Neural progenitor cell (in vitro differentiated cells): ENCODE results near the gene TENM3. TPM values are rescaled to one million over a fixed set of nuclear protein-coding genes. Genes with fewer than 3 reads are reported as not detected.
A peak's percentile ranks its signal among the peaks of the same experiment; 100 is the strongest.

ENCODE experiments used
- DNase-seq: peaks from one replicate; pipeline ENCODE4 v3.0.0-alpha.2; 2016; ENCODE audit warnings: low spot score
- H2AFZ ChIP-seq: fragments of 200-600 bp; sonication (generic); replicated peaks from 2 replicates; pipeline ENCODE4 v1.6.1; 2016; ENCODE audit warnings: antibody characterized with exemption
- H3F3A ChIP-seq: fragments of 200-600 bp; sonication (generic); 2 replicates; pipeline ENCODE4 v1.6.1; 2016; ENCODE audit warnings: antibody characterized with exemption, low read depth
- H3K27ac ChIP-seq: fragments of 200-600 bp; sonication (generic); 2 replicates; pipeline ENCODE4 v1.5.1; 2016; ENCODE audit warnings: mild to moderate bottlenecking
- H3K27me3 ChIP-seq: fragments of 200-600 bp; sonication (generic); 2 replicates; pipeline ENCODE4 v1.6.1; 2016; ENCODE audit warnings: mild to moderate bottlenecking, moderate library complexity
- H3K36me3 ChIP-seq: fragments of 200-600 bp; sonication (generic); 2 replicates; pipeline ENCODE4 v1.5.1; 2016
- H3K4me1 ChIP-seq: fragments of 200-600 bp; sonication (generic); 2 replicates; pipeline ENCODE4 v1.6.1; 2016; ENCODE audit warnings: mixed run types
- H3K4me2 ChIP-seq: fragments of 200-600 bp; sonication (generic); 2 replicates; pipeline ENCODE4 v1.6.1; 2016
- H3K4me3 ChIP-seq: fragments of 200-600 bp; sonication (generic); 2 replicates; pipeline ENCODE4 v1.5.1; 2016
- H3K79me2 ChIP-seq: fragments of 200-600 bp; sonication (generic); 2 replicates; pipeline ENCODE4 v1.6.1; 2016; ENCODE audit warnings: low read depth
- H3K9ac ChIP-seq: fragments of 200-600 bp; sonication (generic); 2 replicates; pipeline ENCODE4 v1.6.1; 2016
- H3K9me3 ChIP-seq: fragments of 200-600 bp; sonication (generic); 2 replicates; pipeline ENCODE4 v1.5.1; 2016; ENCODE audit warnings: low read depth
- H4K20me1 ChIP-seq: fragments of 200-600 bp; sonication (generic); 2 replicates; pipeline ENCODE4 v1.6.1; 2016; ENCODE audit warnings: low read depth
- H3K27ac Mint-ChIP-seq: 3 replicates; pipeline ENCODE4 v1.8.0; 2021; ENCODE audit warnings: mixed read lengths
- H3K27me3 Mint-ChIP-seq: 2 replicates; pipeline ENCODE4 v1.8.0; 2022; ENCODE audit warnings: low read depth, mild to moderate bottlenecking, inconsistent platforms, moderate library complexity, mixed read lengths; ENCODE audit not compliant: insufficient read depth
- H3K36me3 Mint-ChIP-seq: 3 replicates; pipeline ENCODE4 v1.8.0; 2021; ENCODE audit warnings: mixed read lengths
- H3K4me1 Mint-ChIP-seq: 3 replicates; pipeline ENCODE4 v1.8.0; 2021; ENCODE audit warnings: mixed read lengths
- H3K4me3 Mint-ChIP-seq: 3 replicates; pipeline ENCODE4 v1.8.0; 2021; ENCODE audit warnings: mild to moderate bottlenecking, moderate library complexity, mixed read lengths
- H3K9me3 Mint-ChIP-seq: 3 replicates; pipeline ENCODE4 v1.8.0; 2020; ENCODE audit warnings: mixed read lengths
- EZH2 ChIP-seq: fragments of 200-600 bp; sonication (generic); IDR thresholded peaks from 2 replicates; pipeline ENCODE4 v1.6.1; 2017; ENCODE audit warnings: antibody characterized with exemption, mild to moderate bottlenecking, moderate library complexity
- EZH2phosphoT487 ChIP-seq: fragments of 200-600 bp; sonication (generic); IDR thresholded peaks from 2 replicates; pipeline ENCODE4 v1.6.1; 2017; ENCODE audit warnings: antibody characterized with exemption
- total RNA-seq: library from RNA; depleted of rRNA; stranded (reverse); fragments of >200 nt; gene quantifications from 2 replicates; pipeline ENCODE4 v1.2.3, GENCODE V29; 2015; ENCODE audit warnings: low replicate concordance
- TF ChIP-seq, protein P1 (sequence below): fragments of 200-600 bp; sonication (generic); IDR thresholded peaks from 2 replicates; pipeline ENCODE4 v1.5.1; 2017; ENCODE audit warnings: antibody characterized with exemption, mild to moderate bottlenecking

Gene TENM3
- total RNA-seq, 1 donor from 2014 or later = 78.7 TPM

- Mint-ChIP-seq H3K9me3 (no peaks in the 10 kb centered on the region), H3K27me3 (peaks cover 2% of the 10 kb centered on the region), H3K4me1 (peaks cover 26% of the 10 kb centered on the region), H3K36me3 (peaks cover 43% of the 10 kb centered on the region), H3K27ac (no peak overlapping the region), H3K4me3 (no peak overlapping the region)
- Histone ChIP-seq H2AFZ (no peak overlapping the region), H3K79me2 (peaks cover 56% of the 10 kb centered on the region), H3K4me1 (peaks cover 47% of the 10 kb centered on the region), H3K36me3 (no peaks in the 10 kb centered on the region), H3K4me3 (no peak overlapping the region), H4K20me1 (no peaks in the 10 kb centered on the region), H3K27me3 (no peaks in the 10 kb centered on the region), H3K27ac (peak overlapping the region; percentile 18), H3K4me2 (no peak overlapping the region), H3K9me3 (no peaks in the 10 kb centered on the region), H3F3A (peaks cover 19% of the 10 kb centered on the region), H3K9ac (no peak overlapping the region)
- TF ChIP-seq, protein P1, sequence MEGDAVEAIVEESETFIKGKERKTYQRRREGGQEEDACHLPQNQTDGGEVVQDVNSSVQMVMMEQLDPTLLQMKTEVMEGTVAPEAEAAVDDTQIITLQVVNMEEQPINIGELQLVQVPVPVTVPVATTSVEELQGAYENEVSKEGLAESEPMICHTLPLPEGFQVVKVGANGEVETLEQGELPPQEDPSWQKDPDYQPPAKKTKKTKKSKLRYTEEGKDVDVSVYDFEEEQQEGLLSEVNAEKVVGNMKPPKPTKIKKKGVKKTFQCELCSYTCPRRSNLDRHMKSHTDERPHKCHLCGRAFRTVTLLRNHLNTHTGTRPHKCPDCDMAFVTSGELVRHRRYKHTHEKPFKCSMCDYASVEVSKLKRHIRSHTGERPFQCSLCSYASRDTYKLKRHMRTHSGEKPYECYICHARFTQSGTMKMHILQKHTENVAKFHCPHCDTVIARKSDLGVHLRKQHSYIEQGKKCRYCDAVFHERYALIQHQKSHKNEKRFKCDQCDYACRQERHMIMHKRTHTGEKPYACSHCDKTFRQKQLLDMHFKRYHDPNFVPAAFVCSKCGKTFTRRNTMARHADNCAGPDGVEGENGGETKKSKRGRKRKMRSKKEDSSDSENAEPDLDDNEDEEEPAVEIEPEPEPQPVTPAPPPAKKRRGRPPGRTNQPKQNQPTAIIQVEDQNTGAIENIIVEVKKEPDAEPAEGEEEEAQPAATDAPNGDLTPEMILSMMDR = no peak
- TF ChIP-seq EZH2 = no peak
- no peak for TF ChIP-seq EZH2phosphoT487
- no peak for DNase-seq
These were observed 321.6 kb downstream of the TENM3 start for GRCh38 chr4:182564724-182565369.

GRCh38 chr4:182567119-182567518 lies 323.9 kb downstream of the TENM3 start:
- Histone ChIP-seq H3K79me2 (peaks cover 49% of the 10 kb centered on the region), H3K4me2 (no peak overlapping the region), H2AFZ (no peak overlapping the region), H3K4me1 (peaks cover 26% of the 10 kb centered on the region), H3F3A (no peaks in the 10 kb centered on the region), H4K20me1 (no peaks in the 10 kb centered on the region), H3K27ac (no peak overlapping the region), H3K36me3 (no peaks in the 10 kb centered on the region), H3K27me3 (no peaks in the 10 kb centered on the region), H3K9me3 (no peaks in the 10 kb centered on the region), H3K9ac (no peak overlapping the region), H3K4me3 (no peak overlapping the region)
- H3K27me3 Mint-ChIP-seq = peaks cover 2% of the 10 kb centered on the region
- H3K9me3 Mint-ChIP-seq = no peaks in the 10 kb centered on the region
- H3K27ac Mint-ChIP-seq = no peak overlapping the region
- TF ChIP-seq EZH2phosphoT487 (no peak), EZH2 (no peak)
- TF ChIP-seq, protein P1 = no peak
- DNase-seq = no peak
- peaks cover 9% of the 10 kb centered on the region for H3K4me1 Mint-ChIP-seq
- H3K36me3 Mint-ChIP-seq = peaks cover 43% of the 10 kb centered on the region
- no peak overlapping the region for H3K4me3 Mint-ChIP-seq

- no peak overlapping the region for H3K27ac ChIP-seq
- no peak overlapping the region for H2AFZ ChIP-seq
- Mint-ChIP-seq H3K4me3 (no peak overlapping the region), H3K4me1 (peaks cover 16% of the 10 kb centered on the region), H3K36me3 (peaks cover 30% of the 10 kb centered on the region), H3K9me3 (no peaks in the 10 kb centered on the region), H3K27me3 (peaks cover 2% of the 10 kb centered on the region), H3K27ac (no peak overlapping the region)
- no peak for DNase-seq
- H3F3A ChIP-seq = peaks cover 12% of the 10 kb centered on the region
- no peaks in the 10 kb centered on the region for H3K27me3 ChIP-seq
- H3K4me1 ChIP-seq = peaks cover 28% of the 10 kb centered on the region
- H3K36me3 ChIP-seq = no peaks in the 10 kb centered on the region
- no peaks in the 10 kb centered on the region for H3K9me3 ChIP-seq
- no peak overlapping the region for H3K9ac ChIP-seq
- peaks cover 32% of the 10 kb centered on the region for H3K79me2 ChIP-seq
- no peaks in the 10 kb centered on the region for H4K20me1 ChIP-seq
- TF ChIP-seq, protein P1 = no peak
- H3K4me2 ChIP-seq = no peak overlapping the region
- no peak overlapping the region for H3K4me3 ChIP-seq
These were observed 326.4 kb downstream of the TENM3 start for GRCh38 chr4:182569561-182569960.
